CD4-positive, alpha-beta T cell (primary cell): Measurements from ENCODE around the gene THBS4. TPM values are rescaled to one million over a fixed set of nuclear protein-coding genes. Genes with fewer than 3 reads are reported as not detected.
A peak's percentile ranks its signal among the peaks of the same experiment; 100 is the strongest.
"Not testable (repeated sequence)": the region's sequence is repeated elsewhere in the genome, so short reads cannot be mapped to it uniquely, and the experiment has no call there.

Source experiments
- ATAC-seq: fragments of 200-7000 bp; cut with Tn5 transposase; one replicate; pipeline ENCODE4 v1.10.0; 2022; ENCODE audit warnings: mild to moderate bottlenecking; ENCODE audit not compliant: poor library complexity
- CTCF ChIA-PET: fragments of 350-600 bp; sonication (Branson Sonifier 250); formaldehyde crosslinking; loops from one replicate; lab custom pipeline; 2021; ENCODE audit warnings: antibody characterized with exemption, inconsistent platforms; lab: Charles Lee
- POLR2A ChIA-PET: fragments of 350-600 bp; sonication (Branson Sonifier 250); formaldehyde crosslinking; loops from one replicate; lab custom pipeline; 2021; ENCODE audit warnings: antibody characterized with exemption, inconsistent platforms; lab: Charles Lee
- DNase-seq, 14 experiments: peaks; one replicate each; pipeline ENCODE4 v3.0.0-alpha.2; 2013 to 2020; ENCODE audit warnings: mixed read lengths in 2 of 14
- H3K27ac ChIP-seq, 2 donors: one replicate each; pipeline versions ENCODE4 v1.5.1 to v1.7.0; 2013; ENCODE audit warnings: low read length in 2 of 2, low read depth in 1 of 2, mild to moderate bottlenecking in 1 of 2
- H3K27me3 ChIP-seq, 2 experiments: 1 replicate in 1 of 2; 2 replicates in 1 of 2; pipeline versions ENCODE4 v1.6.1 to v1.7.0; 2013; ENCODE audit warnings: low read length in 2 of 2, control low read depth in 1 of 2, mild to moderate bottlenecking in 1 of 2, moderate library complexity in 1 of 2; ENCODE audit not compliant: insufficient read depth in 2 of 2, control insufficient read depth in 1 of 2
- H3K36me3 ChIP-seq: one replicate; pipeline ENCODE4 v1.6.1; 2013; ENCODE audit warnings: low read length, control low read depth; ENCODE audit not compliant: insufficient read depth
- H3K4me1 ChIP-seq: one replicate; pipeline ENCODE4 v1.6.1; 2013; ENCODE audit warnings: low read length, control low read depth; ENCODE audit not compliant: insufficient read depth
- H3K4me3 ChIP-seq: one replicate; pipeline ENCODE4 v1.5.1; 2013; ENCODE audit warnings: mild to moderate bottlenecking, low read length, moderate library complexity
- H3K9me3 ChIP-seq, 2 experiments: 1 replicate in 1 of 2; 2 replicates in 1 of 2; pipeline versions ENCODE4 v1.6.1 to v1.7.0; 2013; ENCODE audit warnings: low read length in 2 of 2, mild to moderate bottlenecking in 2 of 2, control low read depth in 1 of 2, moderate library complexity in 1 of 2; ENCODE audit not compliant: control insufficient read depth in 1 of 2, insufficient read depth in 1 of 2
- H3K27ac Mint-ChIP-seq: one replicate; pipeline ENCODE4 v1.8.0; 2020; ENCODE audit warnings: mixed read lengths
- H3K27me3 Mint-ChIP-seq: one replicate; pipeline ENCODE4 v1.8.0; 2021; ENCODE audit warnings: mixed read lengths
- H3K36me3 Mint-ChIP-seq: one replicate; pipeline ENCODE4 v1.8.0; 2021; ENCODE audit warnings: low read depth, mixed read lengths
- H3K4me1 Mint-ChIP-seq: one replicate; pipeline ENCODE4 v1.8.0; 2021; ENCODE audit warnings: low read depth, mixed read lengths
- H3K4me3 Mint-ChIP-seq: one replicate; pipeline ENCODE4 v1.8.0; 2020; ENCODE audit warnings: mild to moderate bottlenecking, mixed read lengths
- H3K9me3 Mint-ChIP-seq: one replicate; pipeline ENCODE4 v1.8.0; 2020; ENCODE audit warnings: mixed read lengths
- intact Hi-C, 2 experiments: fragments of 100-400 bp; cut with DNase I in 1 of 2; cut with micrococcal nuclease in 1 of 2; formaldehyde crosslinking; loops; one replicate each; pipeline versions ENCODE4 v1.15.1 to v1.9.0; 2023 to 2025; cut with DNase I, micrococcal nuclease
- total RNA-seq, 174 experiments: library from RNA in 2 of 174; stranded (reverse) in 2 of 174; gene quantifications; one replicate each; pipeline ENCODE4 v1.2.3 and lab custom pipeline; 2021 to 2026
- TF ChIP-seq, protein P1 (sequence below): fragments of 200-600 bp; IDR thresholded peaks from one replicate; pipeline ENCODE4 v1.8.0; 2022; ENCODE audit warnings: antibody characterized with exemption, mild to moderate bottlenecking

Gene THBS4
- total RNA-seq, 2 experiments from 2014 or later: 0.47 to 0.85 TPM

- H3K4me1 Mint-ChIP-seq: peaks cover 16% of the 10 kb centered on the region
- H3K4me3 Mint-ChIP-seq: peak overlapping the region; percentile 89
- H3K9me3 Mint-ChIP-seq: no peaks in the 10 kb centered on the region
- peaks cover 11% of the 10 kb centered on the region for H3K36me3 ChIP-seq
- H3K27me3 Mint-ChIP-seq: no peaks in the 10 kb centered on the region
- ATAC-seq (peak; percentile 83), DNase-seq (peak in 4 of 14 experiments; percentile 20 to 68 (median 59))
- H3K36me3 Mint-ChIP-seq: peaks cover 28% of the 10 kb centered on the region
- peaks cover 10% of the 10 kb centered on the region for H3K4me1 ChIP-seq
- POLR2A ChIA-PET: interaction anchor here (0.6 to 1.6 kb wide), 5 partner anchors 8 to 205 kb away, joined by 3 to 9 read pairs (median 4); partner anchors contain the start of gene SERINC5
- intact Hi-C loops: loop anchor here (1.0 to 10.0 kb wide), 7 partner anchors 158 to 381 kb away; partner anchors contain the start of gene ZFYVE16 (in 1 of the 2)
- TF ChIP-seq, protein P1, sequence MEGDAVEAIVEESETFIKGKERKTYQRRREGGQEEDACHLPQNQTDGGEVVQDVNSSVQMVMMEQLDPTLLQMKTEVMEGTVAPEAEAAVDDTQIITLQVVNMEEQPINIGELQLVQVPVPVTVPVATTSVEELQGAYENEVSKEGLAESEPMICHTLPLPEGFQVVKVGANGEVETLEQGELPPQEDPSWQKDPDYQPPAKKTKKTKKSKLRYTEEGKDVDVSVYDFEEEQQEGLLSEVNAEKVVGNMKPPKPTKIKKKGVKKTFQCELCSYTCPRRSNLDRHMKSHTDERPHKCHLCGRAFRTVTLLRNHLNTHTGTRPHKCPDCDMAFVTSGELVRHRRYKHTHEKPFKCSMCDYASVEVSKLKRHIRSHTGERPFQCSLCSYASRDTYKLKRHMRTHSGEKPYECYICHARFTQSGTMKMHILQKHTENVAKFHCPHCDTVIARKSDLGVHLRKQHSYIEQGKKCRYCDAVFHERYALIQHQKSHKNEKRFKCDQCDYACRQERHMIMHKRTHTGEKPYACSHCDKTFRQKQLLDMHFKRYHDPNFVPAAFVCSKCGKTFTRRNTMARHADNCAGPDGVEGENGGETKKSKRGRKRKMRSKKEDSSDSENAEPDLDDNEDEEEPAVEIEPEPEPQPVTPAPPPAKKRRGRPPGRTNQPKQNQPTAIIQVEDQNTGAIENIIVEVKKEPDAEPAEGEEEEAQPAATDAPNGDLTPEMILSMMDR: peak; percentile 46
- peak overlapping the region; percentile 71 for H3K27ac Mint-ChIP-seq
- H3K27ac ChIP-seq: no peak overlapping the region
- CTCF ChIA-PET: interaction anchor here (0.5 to 2.5 kb wide), 18 partner anchors 8 to 225 kb away, joined by 3 to 20 read pairs (median 4); no protein-coding TSS in a partner anchor
- no peaks in the 10 kb centered on the region for H3K27me3 ChIP-seq
- H3K4me3 ChIP-seq: peak overlapping the region; percentile 39
- H3K9me3 ChIP-seq: no peaks in the 10 kb centered on the region
These were observed 48.1 kb downstream of the THBS4 start for GRCh38 chr5:80083101-80083890.

DNA sequence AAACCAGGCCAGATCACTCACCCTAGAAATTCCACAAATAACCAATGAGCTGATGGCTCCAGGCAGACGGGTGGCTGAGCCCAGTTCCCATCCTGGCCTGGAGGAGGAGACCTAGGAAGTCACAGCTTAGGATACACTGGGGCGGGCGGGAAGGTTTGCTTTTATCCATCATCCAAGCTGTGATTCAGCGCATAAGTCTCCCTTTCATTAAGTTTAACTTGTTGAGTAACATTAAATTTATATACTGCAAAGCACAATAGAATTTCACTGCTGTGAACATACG lies 55.7 kb downstream of the THBS4 start:
- Mint-ChIP-seq H3K4me3 (no peak overlapping the region), H3K4me1 (peaks cover 31% of the 10 kb centered on the region), H3K9me3 (no peaks in the 10 kb centered on the region), H3K27me3 (no peaks in the 10 kb centered on the region), H3K36me3 (peaks cover 5% of the 10 kb centered on the region), H3K27ac (no peak overlapping the region)
- Histone ChIP-seq H3K36me3 (peaks cover 4% of the 10 kb centered on the region), H3K27me3 (no peaks in the 10 kb centered on the region), H3K4me3 (no peak overlapping the region), H3K9me3 (no peaks in the 10 kb centered on the region), H3K4me1 (peaks cover 24% of the 10 kb centered on the region), H3K27ac (no peak overlapping the region)
- intact Hi-C loops: loop anchor here (1.0 to 5.0 kb wide), 7 partner anchors 56 to 581 kb away; no protein-coding TSS in a partner anchor
- ATAC-seq (no peak), DNase-seq (no peak)
- TF ChIP-seq, protein P1: no peak
- CTCF ChIA-PET: interaction anchor here (1.4 to 4.1 kb wide), 6 partner anchors 8 to 217 kb away, joined by 3 to 75 read pairs (median 10); no protein-coding TSS in a partner anchor
- POLR2A ChIA-PET: interaction anchor here (0.6 to 2.4 kb wide), 5 partner anchors 99 to 317 kb away, joined by 3 to 31 read pairs (median 7); partner anchors contain the start of genes SERINC5 and ZFYVE16

GRCh38 chr5:80091792-80092192 lies 56.6 kb downstream of the THBS4 start:
- ChIA-PET CTCF (interaction anchor here (0.6 to 4.1 kb wide), 21 partner anchors 9 to 946 kb away, joined by 3 to 75 read pairs (median 4); partner anchors contain the start of gene SERINC5), POLR2A (interaction anchor here (0.6 to 2.4 kb wide), 27 partner anchors 8 to 217 kb away, joined by 3 to 31 read pairs (median 4); partner anchors contain the start of gene SERINC5)
- not testable (repeated sequence) for H3K9me3 Mint-ChIP-seq, H3K27me3 Mint-ChIP-seq, H3K27ac ChIP-seq, H3K36me3 Mint-ChIP-seq, H3K9me3 ChIP-seq, H3K36me3 ChIP-seq, H3K4me3 ChIP-seq, H3K27me3 ChIP-seq
- intact Hi-C loops: loop anchor here (1.0 to 5.0 kb wide), 9 partner anchors 45 to 581 kb away; no protein-coding TSS in a partner anchor
- H3K4me1 ChIP-seq: peaks cover 24% of the 10 kb centered on the region
- TF ChIP-seq, protein P1: peak; percentile 66
- Mint-ChIP-seq H3K4me1 (peaks cover 31% of the 10 kb centered on the region), H3K4me3 (peak overlapping the region; percentile 5), H3K27ac (peak overlapping the region; percentile 95)
- DNase-seq (peak in 10 of 14 experiments; percentile 2 to 82 (median 18)), ATAC-seq (peak; percentile 75)
